ENCODE measurements around the gene XPNPEP2.
A peak's percentile ranks its signal among the peaks of the same experiment; 100 is the strongest.
"Not testable (repeated sequence)": the region's sequence is repeated elsewhere in the genome, so short reads cannot be mapped to it uniquely, and the experiment has no call there.

The XPNPEP2 gene

DNA sequence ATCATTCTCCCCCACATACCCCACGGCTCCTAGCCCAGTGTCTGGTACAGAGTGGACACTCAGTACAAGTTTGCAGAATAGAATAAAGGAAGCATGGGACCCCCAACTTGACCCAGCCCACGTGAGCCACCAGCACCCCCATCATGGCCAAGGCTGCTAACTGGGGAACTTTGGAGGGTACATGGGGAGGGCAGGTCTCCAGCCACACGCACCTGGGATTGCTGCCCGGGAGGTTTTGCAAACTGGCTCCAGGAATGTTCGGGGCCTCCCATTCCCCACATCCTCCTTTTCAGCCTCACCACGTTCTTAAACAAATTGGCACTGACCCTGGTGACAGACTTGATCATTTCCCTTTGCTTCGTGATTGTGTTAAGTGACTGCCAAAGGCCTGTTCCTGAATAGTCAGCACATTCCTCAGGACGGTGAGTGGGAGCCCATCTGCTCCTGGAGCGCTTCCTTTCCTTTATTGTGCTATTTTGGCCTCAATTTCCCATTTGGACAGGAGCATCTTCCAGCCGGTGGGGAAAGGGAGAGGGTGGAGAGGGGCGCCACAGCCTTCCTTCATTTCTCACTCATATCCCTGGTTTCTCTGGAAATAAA, 18.7 kb upstream of the XPNPEP2 start:
- no peak for DNase-seq

- DNase-seq, result no peak
These were observed 18.0 kb upstream of the XPNPEP2 start for GRCh38 chrX:129720741-129721140.

DNA sequence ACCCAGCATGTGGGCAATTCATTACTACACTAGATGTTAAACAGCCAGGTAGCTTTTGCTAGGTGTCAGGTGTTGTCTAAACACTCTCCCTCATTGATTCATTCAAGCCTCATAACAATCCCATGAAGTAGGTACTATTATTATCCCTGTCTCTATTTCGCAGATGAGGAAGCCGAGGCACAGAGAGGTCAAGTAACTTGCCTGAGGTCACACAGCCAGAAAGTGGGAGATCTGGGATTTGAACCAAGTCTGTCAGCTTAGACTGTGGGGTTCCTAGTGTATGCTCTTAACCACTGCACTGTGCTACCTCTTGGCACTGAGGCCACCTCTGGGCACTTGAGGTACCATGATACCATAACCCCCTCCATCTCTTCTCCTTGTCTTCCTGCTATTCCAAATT, 17.4 kb upstream of the XPNPEP2 start:
- no peak for DNase-seq

GRCh38 chrX:129721870-129722269, 16.9 kb upstream of the XPNPEP2 start:
- DNase-seq, result no peak

- no peak for DNase-seq
These were observed 15.3 kb upstream of the XPNPEP2 start for GRCh38 chrX:129723511-129723910.

- DNase-seq, result no peak
These were observed 14.0 kb upstream of the XPNPEP2 start for GRCh38 chrX:129724754-129725153.

DNA sequence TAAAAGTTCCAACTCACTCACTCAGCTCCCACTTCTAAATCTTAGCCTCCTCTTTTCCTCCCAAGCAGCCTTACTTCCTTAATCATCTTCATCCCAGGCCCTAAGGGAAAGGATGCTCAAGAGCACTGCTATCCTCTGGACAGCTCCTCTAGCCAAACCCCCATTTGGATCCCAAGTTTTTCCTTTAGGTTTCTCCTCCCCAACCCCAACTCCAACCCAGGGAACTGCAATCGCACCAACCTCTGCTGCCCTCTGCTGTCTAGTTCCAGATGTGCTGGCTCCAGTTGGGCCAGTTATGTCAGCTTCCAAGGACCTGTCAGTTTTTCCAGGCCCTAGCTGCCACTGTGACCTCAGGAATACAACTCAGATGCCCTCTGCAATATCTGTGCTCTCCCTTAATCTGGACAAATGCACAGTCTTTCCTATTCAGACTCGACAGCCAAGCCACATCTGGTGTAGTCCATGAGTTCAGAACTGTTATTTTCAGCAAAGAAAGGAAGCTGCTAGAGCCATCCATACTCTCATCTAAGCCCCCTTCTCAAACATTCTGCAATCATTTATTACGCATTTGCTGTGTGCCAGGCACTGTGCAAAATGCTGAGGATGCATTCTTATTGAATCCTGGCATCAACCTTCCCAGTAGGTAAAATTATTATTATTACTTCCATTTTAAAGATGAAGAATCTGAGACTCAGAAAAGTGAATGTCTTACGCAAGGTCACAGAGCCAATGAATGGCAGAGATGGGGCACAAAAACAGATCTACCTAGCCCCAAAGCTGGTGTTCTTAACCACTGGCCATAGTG, 12.3 kb upstream of the XPNPEP2 start:
- peak; percentile 56 for DNase-seq

- no peak for DNase-seq
These were observed 10.7 kb upstream of the XPNPEP2 start for GRCh38 chrX:129728061-129728460.

- DNase-seq, result no peak
These were observed 7.6 kb upstream of the XPNPEP2 start for GRCh38 chrX:129731228-129731627.

- DNase-seq, result no peak
These were observed 5.9 kb upstream of the XPNPEP2 start for GRCh38 chrX:129732857-129733256.

DNA sequence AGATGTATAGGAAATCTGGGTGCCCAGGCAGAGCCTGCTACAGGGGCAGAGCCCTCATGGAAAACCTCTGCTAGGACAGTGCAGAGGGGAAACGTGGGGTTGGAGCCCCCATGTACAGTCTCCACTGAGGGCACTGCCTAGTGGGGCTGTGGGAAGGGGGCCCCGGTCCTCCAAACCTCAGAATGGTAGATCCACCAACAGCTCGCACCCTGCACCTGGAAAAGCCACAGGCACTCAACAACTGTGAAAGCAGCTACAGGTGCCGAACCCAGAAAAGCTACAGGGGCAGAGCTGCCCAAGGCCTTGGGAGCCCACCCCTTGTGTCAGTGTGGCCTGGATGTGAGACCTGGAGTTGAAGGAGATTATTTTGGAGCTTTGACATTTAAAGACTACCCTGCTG, 5.4 kb upstream of the XPNPEP2 start:
- DNase-seq, result no peak

DNA sequence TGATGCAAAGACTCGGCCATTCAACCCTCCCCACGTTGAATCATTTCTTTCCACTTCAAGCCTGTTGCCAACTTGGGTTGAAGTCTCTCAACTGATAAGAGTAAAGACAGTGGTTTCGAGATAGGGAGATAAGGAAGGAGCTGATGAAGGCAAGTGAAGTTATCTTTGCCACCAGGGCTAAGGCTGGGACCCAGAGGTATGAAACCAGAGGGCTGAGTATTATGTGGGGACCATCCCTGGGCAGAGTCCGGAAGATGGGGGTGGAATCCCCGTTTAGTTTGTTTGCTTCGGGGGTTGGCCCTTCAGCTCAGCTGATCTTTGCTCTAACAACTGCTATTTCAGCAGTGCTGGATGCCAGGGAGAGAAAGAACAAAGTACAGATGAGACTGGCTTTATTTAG, 2.3 kb upstream of the XPNPEP2 start:
- no peak for DNase-seq

DNA sequence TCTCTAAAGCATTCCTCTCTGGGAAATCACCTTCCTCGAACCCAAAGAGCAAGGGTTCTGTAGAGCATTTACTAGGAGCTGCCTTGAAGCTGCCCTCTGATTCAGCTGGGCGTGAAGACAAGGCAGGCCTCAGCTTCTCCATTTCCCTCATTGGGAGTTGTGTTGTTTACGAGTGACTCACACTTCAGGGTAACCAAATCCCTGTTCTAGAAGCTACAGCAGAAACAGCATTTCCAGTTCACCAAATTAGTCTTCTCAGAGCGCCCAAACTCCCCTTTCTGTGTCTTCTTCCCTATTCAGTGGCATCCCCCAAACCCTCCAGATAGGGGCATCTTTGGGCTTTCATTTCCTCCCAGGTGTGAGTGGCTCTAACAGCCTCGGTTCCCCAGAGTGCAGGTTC, 863 bp upstream of the XPNPEP2 start:
- DNase-seq, result no peak

GRCh38 chrX:129739578-129739977, 799 bp downstream of the XPNPEP2 start:
- DNase-seq, result no peak

DNA sequence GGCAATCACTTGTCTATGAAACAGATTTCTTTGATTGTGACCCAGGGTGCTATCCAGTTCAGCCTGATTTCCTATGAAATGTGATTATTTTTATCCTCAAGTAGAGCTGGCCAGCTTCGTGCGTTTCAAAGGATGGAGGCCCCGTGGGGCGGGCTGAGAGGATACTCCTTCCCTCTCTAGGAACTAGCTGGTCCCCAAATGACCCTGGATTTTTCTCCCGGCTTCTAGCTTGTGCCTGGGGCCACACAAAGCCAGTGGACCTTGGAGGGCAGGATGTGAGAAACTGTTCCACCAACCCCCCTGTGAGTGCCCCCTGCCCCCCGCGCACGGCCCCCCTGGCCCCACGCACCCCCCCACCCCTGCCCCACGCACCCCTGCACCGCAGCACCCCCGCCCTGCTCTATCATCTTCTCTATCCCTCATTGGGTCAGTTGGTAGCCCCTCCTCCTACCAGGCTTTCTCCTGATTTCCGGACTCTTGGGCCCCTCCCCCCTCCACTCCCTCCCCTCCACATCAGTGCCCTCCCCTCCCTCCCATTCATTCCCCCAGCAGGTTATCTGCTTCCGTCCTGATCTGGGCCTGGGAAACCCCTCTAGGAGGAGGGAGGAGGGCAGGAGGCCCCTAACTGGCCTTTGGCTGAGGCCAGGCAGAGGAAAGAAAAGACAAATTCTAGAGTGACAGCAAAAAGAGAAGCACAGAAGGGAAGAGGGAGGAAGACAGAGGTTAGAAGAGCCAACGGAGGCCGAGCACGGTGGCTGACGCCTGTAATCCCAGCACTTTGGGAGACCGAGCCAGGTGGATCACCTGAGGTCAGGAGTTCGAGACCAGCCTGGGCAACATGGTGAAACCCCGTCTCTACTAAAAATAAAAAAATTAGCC, 3.3 kb downstream of the XPNPEP2 start:
- no peak for DNase-seq

DNA sequence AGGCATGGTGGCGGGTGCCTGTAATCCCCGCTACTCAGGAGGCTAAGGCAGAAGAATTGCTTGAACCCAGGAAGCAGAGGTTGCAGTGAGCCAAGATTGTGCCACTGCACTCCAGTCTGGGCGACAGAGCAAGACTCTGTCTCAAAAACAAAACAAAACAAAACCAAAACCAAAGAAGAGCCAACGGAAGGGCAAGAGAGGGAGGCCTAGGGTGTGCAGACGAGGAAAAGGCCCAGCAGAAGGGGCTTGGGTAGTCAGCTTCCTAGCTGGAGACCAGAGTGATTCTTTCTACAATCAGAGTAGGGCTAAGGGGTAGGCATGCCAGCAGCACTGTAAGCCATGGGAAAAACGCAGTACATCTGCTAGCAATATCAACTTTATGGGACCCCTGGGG, 4.0 kb downstream of the XPNPEP2 start:
- not testable (repeated sequence) for DNase-seq

DNA sequence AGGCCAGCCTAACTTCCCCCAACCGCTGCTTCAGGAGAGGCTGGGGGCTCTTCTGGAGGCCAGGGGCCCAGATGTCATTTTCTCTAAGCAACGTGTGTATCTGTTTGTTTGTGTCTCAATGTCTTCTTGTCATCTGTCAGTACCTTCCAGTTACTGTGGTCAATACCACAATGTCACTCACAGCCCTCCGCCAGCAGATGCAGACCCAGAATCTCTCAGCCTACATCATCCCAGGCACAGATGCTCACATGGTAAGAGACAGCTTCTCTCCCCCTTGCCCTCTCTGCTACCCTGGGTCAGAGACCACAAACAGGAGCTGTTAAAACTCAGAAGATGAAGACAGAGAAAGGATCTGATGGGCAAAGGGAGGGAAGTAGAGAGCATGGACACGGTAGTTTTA, 5.0 kb downstream of the XPNPEP2 start:
- no peak for DNase-seq

DNA sequence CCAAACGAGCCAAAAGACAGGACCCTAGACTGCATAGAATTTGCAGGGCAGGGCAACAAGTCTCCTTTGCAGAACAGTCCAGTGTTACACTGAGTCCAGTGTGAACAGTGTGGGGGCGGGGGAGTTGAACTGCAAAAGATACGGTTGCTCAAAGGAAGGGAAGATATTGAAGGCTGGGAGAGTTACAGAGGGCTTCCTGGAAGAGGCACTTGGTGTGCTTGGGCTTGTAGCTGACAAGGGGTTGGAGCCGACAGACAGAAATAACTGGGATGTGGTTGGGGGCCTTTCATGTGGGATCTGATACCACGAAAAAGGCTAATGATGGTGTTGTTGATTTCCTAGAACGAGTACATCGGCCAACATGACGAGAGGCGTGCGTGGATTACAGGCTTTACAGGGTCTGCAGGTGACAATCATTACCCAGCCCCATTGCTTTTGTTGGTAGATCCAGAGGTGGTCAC, 6.1 kb downstream of the XPNPEP2 start:
- DNase-seq, result no peak

GRCh38 chrX:129746557-129747470, 8.0 kb downstream of the XPNPEP2 start:
- no peak for DNase-seq

DNA sequence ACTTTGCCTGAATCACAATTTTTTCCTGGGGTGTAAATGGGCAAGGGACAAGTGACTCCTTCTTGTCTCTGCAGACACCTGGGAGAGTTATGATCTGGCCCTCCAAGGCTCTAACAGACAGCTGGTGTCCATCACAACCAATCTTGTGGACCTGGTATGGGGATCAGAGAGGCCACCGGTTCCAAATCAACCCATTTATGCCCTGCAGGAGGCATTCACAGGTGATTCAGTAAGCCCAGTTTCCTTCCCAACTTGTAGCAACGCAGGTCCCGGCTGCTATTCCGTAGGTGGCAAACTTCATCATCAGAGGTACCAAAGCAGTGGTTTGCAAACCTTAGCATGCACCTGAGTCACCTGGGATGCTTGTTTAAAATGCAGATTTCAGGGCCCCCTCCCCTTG, 8.8 kb downstream of the XPNPEP2 start:
- DNase-seq, result no peak

DNA sequence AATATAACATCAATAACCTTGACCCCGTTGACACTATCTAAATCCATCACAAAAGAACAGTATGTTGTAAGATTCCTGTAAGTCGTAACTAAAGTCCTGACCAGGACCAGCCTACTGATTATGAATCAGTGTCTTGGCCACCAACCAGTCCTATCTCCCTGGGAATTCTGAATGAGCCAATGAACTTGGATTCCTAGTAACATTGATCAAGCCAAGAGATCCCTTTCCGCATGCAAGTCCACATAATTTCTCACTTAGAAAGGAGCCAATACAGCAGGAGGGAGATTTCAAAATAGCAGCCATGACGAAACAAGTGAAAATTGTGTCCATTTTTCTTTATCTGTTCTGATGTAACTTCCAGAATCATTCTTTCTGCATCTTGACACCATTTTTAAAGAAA, 9.5 kb downstream of the XPNPEP2 start:
- DNase-seq, result no peak

- no peak for DNase-seq
These were observed 10.3 kb downstream of the XPNPEP2 start for GRCh38 chrX:129749069-129749468.

DNA sequence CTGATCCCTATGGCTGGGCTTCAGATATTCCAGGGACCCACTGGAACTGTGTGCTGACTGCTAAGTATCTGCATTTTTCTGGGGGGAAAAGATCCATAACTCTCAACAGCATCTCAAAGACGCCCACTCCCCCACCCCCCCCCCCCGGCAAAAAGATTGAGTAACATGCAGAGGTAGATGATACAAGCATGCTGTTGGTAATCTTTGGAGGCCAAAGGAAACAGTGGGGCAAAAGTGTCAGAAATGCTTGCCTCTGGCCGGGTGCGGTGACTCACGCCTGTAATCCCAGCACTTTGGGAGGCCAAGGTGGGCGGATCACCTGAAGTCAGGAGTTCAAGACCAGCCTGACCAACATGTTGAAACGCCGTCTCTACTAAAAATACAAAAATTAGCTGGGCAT, 12.2 kb downstream of the XPNPEP2 start:
- no peak for DNase-seq

Measured in NCI-H345 (cell line).